Hematopoietic multipotent progenitor cell treated with erythropoietin and hydrocortisone succinate and interleukin-3 and kit ligand, for 4 days (in vitro differentiated cells): Measurements from ENCODE around the gene DDX17.
"Not testable (repeated sequence)": the region's sequence is repeated elsewhere in the genome, so short reads cannot be mapped to it uniquely, and the experiment has no call there.

ENCODE experiments used
- DNase-seq: peaks from one replicate; pipeline ENCODE4 v3.0.0-alpha.2; 2015

DDX17 gene

GRCh38 chr22:38491707-38492348 lies 14.3 kb downstream of the DDX17 start:
- DNase-seq = no peak

DNA sequence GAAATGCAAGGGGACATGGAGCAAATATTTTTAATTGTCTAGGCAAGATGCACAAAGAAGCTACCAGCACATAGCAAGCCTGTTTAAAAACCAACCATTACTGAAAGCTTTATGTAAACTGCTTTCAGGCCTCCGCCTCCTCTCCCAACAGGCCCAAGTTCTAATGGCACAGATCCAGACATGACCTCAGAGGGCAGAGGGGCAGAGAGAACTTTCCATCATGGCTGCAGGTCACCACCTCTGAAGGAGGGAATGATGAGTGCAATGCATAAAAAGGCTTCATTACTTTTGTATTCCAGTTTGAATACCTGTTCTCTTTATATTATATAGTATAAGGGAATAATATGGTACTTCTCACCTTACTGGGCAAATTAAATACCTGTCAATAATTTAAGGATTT lies 15.2 kb downstream of the DDX17 start:
- no peak for DNase-seq

DNA sequence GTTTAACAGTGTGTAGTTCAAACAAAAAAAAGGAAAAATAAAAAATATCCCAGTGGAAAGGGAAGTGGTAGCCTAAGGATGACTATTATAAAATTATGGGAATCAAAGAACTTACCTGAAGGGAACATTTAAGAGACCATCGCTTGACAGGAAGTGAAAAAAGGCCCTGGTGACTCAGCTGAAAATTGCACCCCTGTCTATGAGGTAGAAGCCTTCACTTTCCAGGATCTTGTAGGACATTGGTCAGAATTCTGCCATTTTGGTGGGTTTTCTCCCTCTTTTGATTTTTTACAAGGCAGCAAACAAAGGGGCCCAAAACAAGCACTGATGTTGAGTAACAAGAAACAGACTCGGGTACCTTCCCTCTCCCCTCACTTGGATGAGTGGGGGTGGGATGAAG lies 15.6 kb downstream of the DDX17 start:
- no peak for DNase-seq

DNA sequence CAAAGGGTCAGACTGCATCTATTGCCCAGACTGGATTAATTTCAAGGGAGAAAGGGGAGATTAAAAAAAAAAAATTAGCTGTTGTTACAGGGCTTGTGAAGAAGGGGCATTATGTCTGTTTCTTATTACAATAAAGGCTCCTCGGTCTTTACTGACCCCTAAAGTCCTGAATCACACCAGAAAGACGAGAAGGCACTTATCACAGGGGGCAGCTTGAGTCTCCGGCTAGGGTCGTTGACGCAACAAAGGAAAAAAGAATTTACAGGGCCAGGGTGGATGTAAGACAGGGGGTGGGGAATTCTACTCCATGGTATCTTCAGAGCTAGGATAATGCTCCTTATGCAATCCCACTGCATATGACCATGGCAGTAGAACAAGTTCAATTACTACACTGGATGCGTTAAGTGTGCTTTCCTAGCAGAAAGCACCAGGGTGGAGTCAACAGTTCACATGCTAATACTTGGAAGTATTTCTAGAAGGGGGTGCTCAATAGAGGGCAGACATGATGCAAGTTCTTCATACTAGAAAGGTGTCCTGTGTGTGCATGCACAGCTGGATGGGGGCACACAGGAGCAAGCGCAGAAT lies 16.5 kb downstream of the DDX17 start:
- no peak for DNase-seq

DNA sequence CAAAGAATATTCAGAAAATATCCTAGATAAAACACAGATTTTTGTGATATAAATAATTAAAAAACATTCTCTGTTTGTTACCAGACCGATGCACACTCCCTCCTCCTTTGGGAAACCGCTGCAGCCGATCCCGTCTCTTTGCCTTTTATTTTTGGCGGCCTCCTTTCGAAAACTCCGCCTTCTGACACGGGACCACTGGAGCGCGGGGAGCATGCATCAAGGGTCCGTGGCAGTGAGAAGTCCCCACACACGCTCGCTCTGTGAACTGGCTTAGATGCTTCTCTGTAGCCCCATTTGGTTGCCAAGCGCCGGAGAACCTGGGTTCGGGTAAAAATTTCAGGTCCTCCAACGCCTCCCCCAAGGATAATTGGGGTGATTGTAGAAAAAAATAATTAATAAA lies 17.0 kb downstream of the DDX17 start:
- no peak for DNase-seq

DNA sequence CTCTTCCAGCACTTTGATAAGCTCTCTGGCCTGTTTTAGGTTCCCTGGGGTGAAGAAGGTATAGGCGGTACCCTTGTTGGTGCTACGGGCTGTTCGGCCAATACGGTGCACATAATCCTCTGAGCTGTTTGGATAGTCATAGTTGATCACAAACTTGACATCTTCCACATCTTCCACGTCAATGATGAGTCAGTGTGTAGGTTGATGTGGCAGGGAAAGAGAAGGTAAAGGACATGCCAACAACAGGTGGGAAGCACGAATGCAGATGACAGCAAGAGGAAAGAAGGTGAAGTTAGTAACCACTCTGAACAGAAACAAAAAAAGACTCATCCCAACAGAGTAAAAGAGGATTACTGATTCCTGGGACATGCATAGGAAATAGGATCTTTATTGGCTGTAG lies 18.2 kb downstream of the DDX17 start:
- no peak for DNase-seq

DNA sequence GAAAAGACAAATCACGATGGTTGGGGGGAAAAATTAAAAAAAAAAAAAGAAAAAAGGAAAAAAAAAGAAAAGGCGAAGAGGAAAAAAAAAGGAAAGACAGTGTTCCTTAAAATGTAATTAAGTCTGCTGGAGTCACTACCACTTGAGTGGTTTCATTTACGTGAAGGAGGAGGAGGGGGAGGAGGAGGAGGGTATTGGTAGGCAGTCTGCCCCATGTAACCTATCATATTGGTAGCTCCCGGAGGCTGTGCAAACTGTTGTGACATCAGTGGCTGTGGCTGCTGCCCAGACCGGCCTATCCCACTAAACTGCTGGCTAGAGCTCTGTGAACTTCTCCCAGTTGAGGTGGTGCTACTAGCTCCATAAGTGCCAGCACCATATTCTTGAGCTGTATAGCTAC lies 20.3 kb downstream of the DDX17 start:
- DNase-seq = no peak

DNA sequence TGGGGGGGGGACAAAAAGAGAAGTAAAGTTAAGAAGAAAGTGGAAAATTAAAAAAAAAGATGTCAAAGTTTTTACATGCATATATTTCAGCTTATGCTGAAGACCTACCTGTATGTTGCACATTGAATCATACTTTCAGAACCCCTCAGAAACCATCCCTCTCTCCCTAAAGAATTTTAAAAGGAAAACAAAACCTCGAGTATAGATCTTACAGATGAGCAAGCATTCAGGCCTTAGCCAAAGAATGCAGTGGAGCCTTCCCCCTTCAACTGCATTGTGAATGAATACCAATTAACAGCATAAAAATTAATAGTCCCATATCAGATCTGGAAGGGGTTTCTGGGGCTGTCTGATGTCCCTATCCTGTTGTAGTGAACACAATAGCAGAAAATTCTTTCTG lies 21.9 kb downstream of the DDX17 start:
- no peak for DNase-seq

GRCh38 chr22:38482662-38483308 lies 23.3 kb downstream of the DDX17 start:
- DNase-seq = no peak

- DNase-seq = no peak
Observed at GRCh38 chr22:38481871-38482332, 24.2 kb downstream of the DDX17 start.

DNA sequence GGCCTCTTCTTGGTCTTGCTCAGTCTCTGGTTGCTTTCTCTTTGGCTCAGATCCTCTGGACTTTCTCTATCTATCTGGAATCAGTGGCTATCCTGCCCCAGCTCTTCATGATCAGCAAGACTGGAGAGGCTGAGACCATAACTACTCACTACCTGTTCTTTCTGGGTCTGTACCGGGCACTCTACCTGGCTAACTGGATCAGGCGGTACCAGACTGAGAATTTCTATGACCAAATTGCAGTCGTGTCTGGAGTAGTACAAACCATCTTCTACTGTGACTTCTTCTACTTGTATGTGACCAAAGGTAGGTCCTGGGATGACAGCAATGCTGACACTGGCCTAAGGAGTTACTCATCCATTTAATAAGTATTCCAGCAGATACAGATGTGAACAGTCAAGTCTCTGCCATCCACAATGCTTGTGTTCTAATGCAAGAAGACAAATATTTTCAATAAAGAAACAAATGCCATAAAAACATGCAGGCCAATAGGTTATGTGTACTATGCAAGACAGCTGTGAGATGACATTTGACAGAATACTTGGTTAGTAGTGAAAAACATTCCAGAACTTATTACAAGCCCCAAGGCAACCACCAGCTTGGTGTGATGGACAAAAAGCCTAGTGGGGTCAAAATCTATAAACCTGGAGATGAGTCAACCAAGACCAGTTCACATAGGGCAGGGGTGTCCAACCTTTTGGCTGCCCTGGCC lies 24.8 kb downstream of the DDX17 start:
- no peak for DNase-seq

GRCh38 chr22:38479096-38479837 lies 26.8 kb downstream of the DDX17 start:
- DNase-seq = no peak

DNA sequence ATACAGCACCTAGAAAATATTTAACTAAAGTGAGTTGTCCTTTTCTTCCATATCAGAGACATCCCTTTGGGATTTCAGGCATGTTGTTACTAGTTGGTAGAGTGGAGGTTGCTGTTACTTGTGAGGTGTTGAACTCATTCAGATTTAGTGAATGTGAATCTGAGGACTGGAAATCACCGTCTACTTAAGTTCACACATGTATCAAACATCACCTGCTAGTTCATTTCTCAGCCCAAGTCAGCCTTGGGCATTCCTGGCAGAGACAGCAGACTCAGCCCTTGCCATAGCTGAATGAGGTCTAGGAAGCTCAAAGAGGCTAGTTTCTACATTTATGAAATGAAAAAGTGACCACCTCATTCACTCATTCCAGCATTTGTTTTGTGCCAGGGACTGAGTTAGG lies 28.5 kb downstream of the DDX17 start:
- no peak for DNase-seq

DNA sequence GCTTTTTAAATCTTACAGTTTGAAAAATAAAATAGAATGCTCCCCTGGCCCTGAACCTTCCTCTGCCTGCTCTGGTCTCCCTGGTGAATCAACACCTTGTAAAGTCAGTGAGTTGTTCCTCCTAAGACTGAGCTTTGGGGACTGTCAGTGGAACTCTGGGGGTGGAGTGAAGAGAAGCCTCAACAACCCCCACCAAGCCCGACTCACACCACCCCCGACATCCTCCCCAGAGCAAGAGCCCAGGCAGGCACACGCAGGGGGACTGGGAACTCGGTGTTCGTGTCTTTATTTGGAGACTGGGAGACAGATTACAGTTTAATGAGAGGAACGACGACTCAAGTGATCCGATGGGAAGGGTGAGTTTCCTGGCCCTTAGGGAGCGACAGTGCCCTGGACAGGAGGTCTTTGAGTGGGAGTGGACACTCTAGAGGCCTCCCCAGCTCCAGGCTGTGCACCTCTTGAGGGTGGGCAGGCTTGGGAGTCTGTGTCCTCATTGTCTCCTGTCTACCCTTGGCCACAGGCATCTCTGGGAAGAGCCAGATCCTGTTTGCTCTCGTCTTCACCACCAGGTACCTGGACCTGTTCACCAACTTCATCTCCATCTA lies 32.0 kb downstream of the DDX17 start:
- no peak for DNase-seq

GRCh38 chr22:38471237-38471636 lies 34.9 kb downstream of the DDX17 start:
- DNase-seq = no peak

DNA sequence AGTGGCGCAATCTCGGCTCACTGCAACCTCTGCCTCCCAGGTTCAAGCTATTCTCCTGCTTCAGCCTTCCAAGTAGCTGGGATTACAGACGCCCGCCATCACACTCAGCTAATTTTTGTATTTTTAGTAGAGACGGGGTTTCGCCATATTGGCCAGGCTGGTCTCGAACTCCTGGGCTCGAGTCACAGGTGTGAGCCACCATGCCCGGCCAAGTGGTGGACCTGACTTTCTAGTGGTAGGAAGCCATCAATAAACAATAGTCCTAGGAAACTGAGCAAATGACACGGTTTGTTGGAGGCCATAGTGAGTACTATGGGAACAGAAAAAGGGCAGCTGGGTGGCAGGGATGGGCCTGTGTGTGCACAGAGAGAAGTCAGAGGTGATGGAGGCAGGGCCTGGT lies 35.9 kb downstream of the DDX17 start:
- DNase-seq = not testable (repeated sequence)

GRCh38 chr22:38469306-38469781 lies 36.8 kb downstream of the DDX17 start:
- no peak for DNase-seq

- peak; percentile 52 for DNase-seq
Observed at GRCh38 chr22:38468443-38469305, 37.4 kb downstream of the DDX17 start.

DNA sequence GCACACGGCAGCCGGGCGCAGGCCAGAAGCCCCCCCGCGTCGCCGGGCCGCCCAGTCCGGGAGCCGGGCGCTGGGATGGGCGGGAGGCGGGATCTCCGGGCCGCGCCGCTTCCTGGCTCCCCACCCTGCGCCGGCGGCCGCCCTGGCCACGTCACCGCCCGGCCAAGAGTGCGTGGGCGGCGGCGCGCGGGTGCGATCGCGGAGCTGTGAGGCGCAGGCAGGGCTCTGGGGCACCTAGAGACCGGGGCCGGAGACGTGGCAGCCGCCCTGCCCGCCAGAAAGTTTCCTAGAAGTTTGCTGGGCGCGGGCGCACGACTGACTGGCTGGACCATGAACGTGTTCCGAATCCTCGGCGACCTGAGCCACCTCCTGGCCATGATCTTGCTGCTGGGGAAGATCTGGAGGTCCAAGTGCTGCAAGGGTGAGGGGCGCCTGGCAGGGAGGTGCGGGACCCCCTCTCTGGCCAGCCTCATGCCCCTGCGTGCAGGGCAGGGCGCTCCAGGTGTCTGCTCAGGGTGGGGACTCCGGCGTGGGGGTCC lies 38.1 kb downstream of the DDX17 start, which contains the start of gene KDELR3:
Gene KDELR3, plus strand, starts transcription at position 193 of the 539 bp plus-strand sequence. Its CDS starts 138 bp downstream, at position 331.
- DNase-seq = peak; percentile 70

GRCh38 chr22:38467438-38467903 lies 38.6 kb downstream of the DDX17 start:
- no peak for DNase-seq
